Neural cell (in vitro differentiated cells): ENCODE results near the gene SLC12A8. TPM values are rescaled to one million over a fixed set of nuclear protein-coding genes. Genes with fewer than 3 reads are reported as not detected.
"Not testable (repeated sequence)": the region's sequence is repeated elsewhere in the genome, so short reads cannot be mapped to it uniquely, and the experiment has no call there.

Source experiments
- H2AFZ ChIP-seq: fragments of 200-600, 300-800 bp; sonication (generic), shearing (Covaris generic); 2 replicates; pipeline ENCODE4 v1.6.0; 2014; ENCODE audit warnings: low read depth, mild to moderate bottlenecking, antibody characterized with exemption, low read length, moderate library complexity
- H3F3A ChIP-seq: fragments of 200-600 bp; shearing (Covaris generic); 2 replicates; pipeline ENCODE4 v1.6.1; 2016; ENCODE audit warnings: mild to moderate bottlenecking, moderate library complexity, mixed read lengths, antibody characterized with exemption, low read length; ENCODE audit not compliant: insufficient read depth, poor library complexity, severe bottlenecking
- H3K27ac ChIP-seq: fragments of 200-600, 300-800 bp; sonication (generic), shearing (Covaris generic); 2 replicates; pipeline ENCODE4 v1.5.1; 2014; ENCODE audit warnings: mild to moderate bottlenecking, low read length, moderate library complexity
- H3K27me3 ChIP-seq: fragments of 300-800, 200-600 bp; sonication (generic), shearing (Covaris generic); 2 replicates; pipeline ENCODE4 v1.6.0; 2014; ENCODE audit warnings: mild to moderate bottlenecking, low read depth, low read length, moderate library complexity; ENCODE audit not compliant: insufficient read depth
- H3K36me3 ChIP-seq: fragments of 300-800, 200-600 bp; sonication (generic), shearing (Covaris generic); 2 replicates; pipeline ENCODE4 v1.5.1; 2014; ENCODE audit warnings: mild to moderate bottlenecking, antibody characterized with exemption, low read length, moderate library complexity; ENCODE audit not compliant: insufficient read depth
- H3K4me2 ChIP-seq: fragments of 300-800, 200-600 bp; sonication (generic), shearing (Covaris generic); 2 replicates; pipeline ENCODE4 v1.6.0; 2014; ENCODE audit warnings: mild to moderate bottlenecking, low read length
- H3K4me3 ChIP-seq: fragments of 300-800, 200-600 bp; sonication (generic), shearing (Covaris generic); 2 replicates; pipeline ENCODE4 v1.5.1; 2014; ENCODE audit warnings: mild to moderate bottlenecking, low read length, moderate library complexity
- H3K79me2 ChIP-seq: fragments of 200-600 bp; shearing (Covaris generic); replicated peaks from 2 replicates; pipeline ENCODE4 v1.6.0; 2014; ENCODE audit warnings: mild to moderate bottlenecking, low read length, moderate library complexity; ENCODE audit not compliant: insufficient read depth
- H3K9ac ChIP-seq: fragments of 300-800, 200-600 bp; sonication (generic), shearing (Covaris generic); 2 replicates; pipeline ENCODE4 v1.6.1; 2016; ENCODE audit warnings: mild to moderate bottlenecking, low read length, mixed read lengths
- H3K9me2 ChIP-seq: fragments of 200-600 bp; shearing (Covaris generic); 2 replicates; pipeline ENCODE4 v1.6.1; 2016; ENCODE audit warnings: mild to moderate bottlenecking, low read length, mixed read lengths; ENCODE audit not compliant: insufficient read depth
- H3K9me3 ChIP-seq: fragments of 200-600, 300-800 bp; sonication (generic), shearing (Covaris generic); 2 replicates; pipeline ENCODE4 v1.6.1; 2016; ENCODE audit warnings: mild to moderate bottlenecking, mixed run types, low read length, moderate library complexity, mixed read lengths
- H4K20me1 ChIP-seq: fragments of 200-600 bp; shearing (Covaris generic); 2 replicates; pipeline ENCODE4 v1.6.1; 2016; ENCODE audit warnings: mild to moderate bottlenecking, mixed run types; ENCODE audit not compliant: insufficient read depth
- CTCF ChIP-seq: fragments of 450-650 bp; IDR thresholded peaks from 2 replicates; pipeline ENCODE4 v1.5.1; 2014; ENCODE audit warnings: antibody characterized with exemption, mild to moderate bottlenecking, moderate library complexity; ENCODE audit not compliant: poor library complexity, severe bottlenecking
- EP300 ChIP-seq: fragments of 450-650 bp; conservative IDR thresholded peaks from 2 replicates; pipeline ENCODE4 v1.6.1; 2014; ENCODE audit warnings: antibody characterized with exemption, mild to moderate bottlenecking, moderate library complexity; ENCODE audit not compliant: poor library complexity, severe bottlenecking
- EZH2 ChIP-seq: fragments of 200-600, 300-800 bp; shearing (Covaris generic), sonication (generic); IDR thresholded peaks from 2 replicates; pipeline ENCODE4 v1.6.1; 2014; ENCODE audit warnings: antibody characterized with exemption, low read length, borderline replicate concordance, mild to moderate bottlenecking; ENCODE audit not compliant: insufficient read depth, poor library complexity, severe bottlenecking
- MXI1 ChIP-seq: fragments of 450-650 bp; conservative IDR thresholded peaks from 2 replicates; pipeline ENCODE4 v1.6.1; 2014; ENCODE audit warnings: antibody characterized with exemption, mild to moderate bottlenecking; ENCODE audit not compliant: poor library complexity, severe bottlenecking
- POLR2AphosphoS5 ChIP-seq: IDR thresholded peaks from 2 replicates; pipeline ENCODE4 v1.6.1; 2012
- RAD21 ChIP-seq: fragments of 450-650 bp; conservative IDR thresholded peaks from 2 replicates; pipeline ENCODE4 v1.6.1; 2014; ENCODE audit warnings: antibody characterized with exemption, mild to moderate bottlenecking, moderate library complexity
- REST ChIP-seq: IDR thresholded peaks from 2 replicates; pipeline ENCODE4 v1.6.1; 2012; ENCODE audit warnings: borderline replicate concordance
- SMC3 ChIP-seq: fragments of 450-650 bp; conservative IDR thresholded peaks from 2 replicates; pipeline ENCODE4 v1.6.1; 2014; ENCODE audit warnings: antibody characterized with exemption, mild to moderate bottlenecking, moderate library complexity; ENCODE audit not compliant: poor library complexity
- TAF1 ChIP-seq: IDR thresholded peaks from 2 replicates; pipeline ENCODE4 v1.6.1; 2012; ENCODE audit warnings: low read depth
- polyA plus RNA-seq: library from polyadenylated mRNA; depleted of rRNA; stranded (reverse); fragments of >200 nt; gene quantifications from 2 replicates; pipeline ENCODE4 v1.2.3, GENCODE V29; 2014

SLC12A8 gene
- polyA plus RNA-seq, 1 donor from 2014 or later, result 4.6 TPM

GRCh38 chr3:125083776-125084175, 128.8 kb downstream of the SLC12A8 start:
- TF ChIP-seq MXI1, result no peak
- TF ChIP-seq REST, result no peak
- TF ChIP-seq TAF1, result no peak
- no peak for TF ChIP-seq SMC3
- Histone ChIP-seq H3K9ac (no peak overlapping the region), H3K4me3 (no peak overlapping the region), H2AFZ (no peak overlapping the region), H3K79me2 (no peaks in the 10 kb centered on the region), H3K9me2 (no peaks in the 10 kb centered on the region), H3K27me3 (no peaks in the 10 kb centered on the region), H3K9me3 (no peaks in the 10 kb centered on the region), H4K20me1 (no peaks in the 10 kb centered on the region), H3K4me2 (no peak overlapping the region), H3F3A (no peaks in the 10 kb centered on the region), H3K27ac (no peak overlapping the region), H3K36me3 (no peaks in the 10 kb centered on the region)

- not testable (repeated sequence) for H3K9me2 ChIP-seq, H2AFZ ChIP-seq, H3K9ac ChIP-seq, H3K79me2 ChIP-seq, H3K36me3 ChIP-seq, H3K27me3 ChIP-seq, H3K27ac ChIP-seq, H4K20me1 ChIP-seq, H3K4me2 ChIP-seq, H3F3A ChIP-seq, H3K9me3 ChIP-seq, H3K4me3 ChIP-seq
These were observed 130.2 kb downstream of the SLC12A8 start for GRCh38 chr3:125082339-125082738.

- Histone ChIP-seq H3F3A (no peaks in the 10 kb centered on the region), H3K36me3 (no peaks in the 10 kb centered on the region), H3K27me3 (no peaks in the 10 kb centered on the region), H3K9me3 (no peaks in the 10 kb centered on the region), H3K79me2 (no peaks in the 10 kb centered on the region), H3K9ac (no peak overlapping the region), H3K4me2 (no peak overlapping the region), H3K27ac (no peak overlapping the region), H3K4me3 (no peak overlapping the region), H2AFZ (no peak overlapping the region), H4K20me1 (no peaks in the 10 kb centered on the region), H3K9me2 (no peaks in the 10 kb centered on the region)
- TF ChIP-seq RAD21, result no peak
- no peak for TF ChIP-seq MXI1
- TF ChIP-seq REST, result no peak
- no peak for TF ChIP-seq POLR2AphosphoS5
- TF ChIP-seq EP300, result no peak
- no peak for TF ChIP-seq CTCF
- no peak for TF ChIP-seq SMC3
- no peak for TF ChIP-seq TAF1
- TF ChIP-seq EZH2, result no peak
These were observed 132.5 kb downstream of the SLC12A8 start for GRCh38 chr3:125080077-125080476.
